IMR-90 (cell line): ENCODE data around the gene KNG1. TPM values are rescaled to one million over a fixed set of nuclear protein-coding genes. Genes with fewer than 3 reads are reported as not detected.

Experiments used
- ATAC-seq: fragments of 200-7000 bp; cut with Tn5 transposase; 2 replicates; pipeline ENCODE4 v1.9.1; 2020; ENCODE audit warnings: low read depth, mild to moderate bottlenecking, moderate library complexity
- BruUV-seq: library from RNA; stranded (reverse); fragments of 400-500 nt; replicated peaks from 2 replicates; lab custom pipeline; 2021; lab: Mats Ljungman, UMichigan
- CTCF ChIA-PET: fragments of 300-600 bp; formaldehyde crosslinking; extraction: SDS; loops from one replicate; lab custom pipeline; 2021; ENCODE audit warnings: antibody characterized with exemption; lab: Yijun Ruan, JAX
- POLR2A ChIA-PET: fragments of 300-600 bp; sonication (Branson Sonifier 250); formaldehyde crosslinking; loops from one replicate; lab custom pipeline; 2022; ENCODE audit warnings: antibody characterized with exemption; ENCODE audit not compliant: unreplicated experiment; lab: Charles Lee
- DNase-seq: peaks from one replicate; pipeline ENCODE4 v3.0.0; 2013
- H2AFZ ChIP-seq: replicated peaks from 2 replicates; pipeline ENCODE3; 2013; ENCODE audit warnings: low read length, mild to moderate bottlenecking; ENCODE audit not compliant: poor library complexity
- H2AK5ac ChIP-seq: 2 replicates; pipeline ENCODE4 v1.6.1; 2013; ENCODE audit warnings: low read depth, low read length, inconsistent platforms
- H2AK9ac ChIP-seq: replicated peaks from 2 replicates; pipeline ENCODE3; 2013; ENCODE audit warnings: mild to moderate bottlenecking, low read depth, low read length, moderate library complexity; ENCODE audit not compliant: poor library complexity
- H2BK120ac ChIP-seq: 2 replicates; pipeline ENCODE4 v1.6.1; 2013; ENCODE audit warnings: low read depth, low read length, inconsistent platforms
- H2BK15ac ChIP-seq: 3 replicates; pipeline ENCODE4 v1.6.1; 2013; ENCODE audit warnings: low read depth, low read length, inconsistent platforms
- H2BK20ac ChIP-seq: 2 replicates; pipeline ENCODE4 v1.6.1; 2013; ENCODE audit warnings: low read depth, mild to moderate bottlenecking, inconsistent platforms, low read length, moderate library complexity
- H2BK5ac ChIP-seq: 2 replicates; pipeline ENCODE4 v1.6.1; 2013; ENCODE audit warnings: mild to moderate bottlenecking, low read depth, low read length, inconsistent platforms; ENCODE audit not compliant: poor library complexity, severe bottlenecking
- H3K14ac ChIP-seq: replicated peaks from 2 replicates; pipeline ENCODE4 v1.6.1; 2013; ENCODE audit warnings: low read depth, low read length, inconsistent platforms
- H3K18ac ChIP-seq: 2 replicates; pipeline ENCODE4 v1.6.1; 2013; ENCODE audit warnings: low read depth, low read length, control low read depth
- H3K23ac ChIP-seq: 2 replicates; pipeline ENCODE4 v1.6.1; 2013; ENCODE audit warnings: low read depth, low read length, inconsistent platforms
- H3K27ac ChIP-seq: 2 replicates; pipeline ENCODE4 v1.5.1; 2013; ENCODE audit warnings: mild to moderate bottlenecking, control low read depth, low read length; ENCODE audit not compliant: insufficient read depth
- H3K27me3 ChIP-seq: 2 replicates; pipeline ENCODE4 v1.6.1; 2013; ENCODE audit warnings: low read length; ENCODE audit not compliant: control insufficient read depth, insufficient read depth
- H3K36me3 ChIP-seq: 2 replicates; pipeline ENCODE4 v1.6.1; 2013; ENCODE audit warnings: low read length, mixed read lengths; ENCODE audit not compliant: control insufficient read depth, insufficient read depth
- H3K4ac ChIP-seq: 2 replicates; pipeline ENCODE4 v1.6.1; 2013; ENCODE audit warnings: low read depth, low read length, inconsistent platforms
- H3K4me1 ChIP-seq: 2 replicates; pipeline ENCODE4 v1.6.1; 2013; ENCODE audit warnings: low read length, mixed read lengths; ENCODE audit not compliant: control insufficient read depth, insufficient read depth
- H3K4me2 ChIP-seq: 2 replicates; pipeline ENCODE4 v1.6.1; 2013; ENCODE audit warnings: low read depth, mild to moderate bottlenecking, control low read depth, low read length, moderate library complexity
- H3K4me3 ChIP-seq: 2 replicates; pipeline ENCODE4 v1.5.1; 2013; ENCODE audit warnings: low read depth, mild to moderate bottlenecking, control low read depth, low read length, moderate library complexity; ENCODE audit not compliant: insufficient read depth
- H3K56ac ChIP-seq: 2 replicates; pipeline ENCODE4 v1.6.1; 2013; ENCODE audit warnings: low read length, inconsistent platforms; ENCODE audit not compliant: insufficient read depth; ENCODE audit errors: extremely low read depth
- H3K79me1 ChIP-seq, 2 experiments: 2 replicates each; pipeline ENCODE4 v1.6.1; 2013; ENCODE audit warnings: low read length in 2 of 2, inconsistent platforms in 1 of 2, low read depth in 1 of 2
- H3K9ac ChIP-seq: 2 replicates; pipeline ENCODE4 v1.6.1; 2013; ENCODE audit warnings: low read depth, low read length, control low read depth
- H3K9me1 ChIP-seq: 2 replicates; pipeline ENCODE4 v1.6.1; 2013; ENCODE audit warnings: low read length, inconsistent platforms; ENCODE audit not compliant: insufficient read depth
- H3K9me3 ChIP-seq: 2 replicates; pipeline ENCODE4 v1.6.1; 2013; ENCODE audit warnings: low read length; ENCODE audit not compliant: control insufficient read depth, insufficient read depth
- H4K20me1 ChIP-seq: 2 replicates; pipeline ENCODE4 v1.6.1; 2013; ENCODE audit warnings: low read length, inconsistent platforms; ENCODE audit not compliant: insufficient read depth
- H4K5ac ChIP-seq: 2 replicates; pipeline ENCODE4 v1.6.1; 2013; ENCODE audit warnings: mild to moderate bottlenecking, low read depth, low read length, control low read depth
- H4K8ac ChIP-seq, 2 experiments: 2 replicates each; pipeline ENCODE4 v1.6.1; 2013; ENCODE audit warnings: low read depth in 2 of 2, low read length in 2 of 2, control low read depth in 1 of 2, inconsistent platforms in 1 of 2
- H4K91ac ChIP-seq: 2 replicates; pipeline ENCODE4 v1.6.1; 2013; ENCODE audit warnings: low read depth, low read length, inconsistent platforms; ENCODE audit not compliant: insufficient read depth
- BHLHE40 ChIP-seq: fragments of 150-350 bp; IDR thresholded peaks from 2 replicates; pipeline ENCODE4 v1.6.1; 2016; ENCODE audit warnings: mild to moderate bottlenecking, low read depth, low read length
- CHD1 ChIP-seq: IDR thresholded peaks from 2 replicates; pipeline ENCODE4 v1.6.1; 2012; ENCODE audit warnings: low read depth, low read length, improper control_type of control experiment
- MAFK ChIP-seq: IDR thresholded peaks from 2 replicates; pipeline ENCODE4 v1.6.1; 2012; ENCODE audit warnings: low read depth, low read length, improper control_type of control experiment
- MAZ ChIP-seq: IDR thresholded peaks from 2 replicates; pipeline ENCODE4 v1.6.1; 2012; ENCODE audit warnings: low read depth, mild to moderate bottlenecking, low read length, improper control_type of control experiment, moderate library complexity, borderline replicate concordance
- MXI1 ChIP-seq: IDR thresholded peaks from 2 replicates; pipeline ENCODE4 v1.6.1; 2012; ENCODE audit warnings: low read depth, mild to moderate bottlenecking, low read length, moderate library complexity, borderline replicate concordance
- SMC3 ChIP-seq: fragments of 150-350 bp; IDR thresholded peaks from 2 replicates; pipeline ENCODE4 v1.6.1; 2016; ENCODE audit warnings: low read depth, mild to moderate bottlenecking, antibody characterized with exemption, low read length, moderate library complexity
- WGBS, 2 experiments: methylation state at CpG; one replicate each; pipeline versions ENCODE4 v1.1.5 to v1.1.7; 2013; ENCODE audit warnings: missing lambda C conversion rate in 2 of 2; ENCODE audit not compliant: insufficient read length in 1 of 2; ENCODE audit errors: extremely low coverage in 2 of 2; 5-methylcytosine and 5-hydroxymethylcytosine counted together
- dilution Hi-C: fragments of 300-500 bp; cut with HindIII; formaldehyde crosslinking; loops from one replicate; pipeline ENCODE4 v1.14.3; 2018; ENCODE audit warnings: low sequenced_read_pairs; ENCODE audit not compliant: unreplicated experiment
- in situ Hi-C: fragments of 300-500 bp; cut with MboI; formaldehyde crosslinking; loops from 3 replicates; pipeline ENCODE4 v1.14.3; 2019; ENCODE audit warnings: low sequenced_read_pairs, inconsistent platforms, mixed read lengths
- intact Hi-C: fragments of 100-400 bp; cut with micrococcal nuclease; formaldehyde crosslinking; loops from 2 replicates; pipeline ENCODE4 v1.10.0; 2022
- polyA plus RNA-seq, 3 experiments: library from polyadenylated mRNA; depleted of rRNA; stranded (reverse); fragments of >200 nt; gene quantifications; 2 replicates each; pipeline ENCODE4 v1.2.3, GENCODE V29; 2012; ENCODE audit warnings: low replicate concordance in 1 of 3
- total RNA-seq: library from RNA; depleted of rRNA; stranded (reverse); fragments of >200 nt; gene quantifications from 2 replicates; pipeline ENCODE4 v1.2.3, GENCODE V29; 2012

The KNG1 gene
- total and polyA plus RNA-seq, 2 of the 4 experiments (the other 2 are of a cell fraction) = not detected

DNA sequence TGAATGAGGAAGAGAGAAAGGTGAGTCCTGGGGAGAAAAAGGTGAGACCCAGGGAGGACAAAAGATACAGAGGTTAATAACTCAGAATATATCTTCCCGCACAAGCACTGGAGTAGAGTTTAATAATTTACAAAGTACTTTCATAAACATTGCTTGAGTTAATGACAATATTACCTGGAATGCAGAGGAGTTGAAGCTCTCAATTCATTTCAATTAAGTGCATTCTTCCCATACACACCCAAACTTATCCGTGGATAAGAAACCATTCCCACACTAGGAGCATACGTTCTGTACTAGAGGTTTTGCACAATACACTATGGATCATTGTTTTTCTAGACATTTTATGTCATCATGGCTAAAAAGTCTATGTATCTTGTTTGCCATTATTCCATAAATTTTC, 23.3 kb upstream of the KNG1 start:
- Histone ChIP-seq H2BK15ac (no peak overlapping the region), H3K36me3 (no peaks in the 10 kb centered on the region), H3K4me3 (no peak overlapping the region), H4K20me1 (no peaks in the 10 kb centered on the region), H3K79me1 (no peaks in the 10 kb centered on the region), H4K8ac (no peak overlapping the region), H3K4me2 (no peak overlapping the region), H2BK20ac (no peak overlapping the region), H2BK120ac (no peak overlapping the region), H3K23ac (no peak overlapping the region), H3K4ac (no peak overlapping the region), H3K56ac (no peak overlapping the region), H2AFZ (no peak overlapping the region), H3K14ac (no peak overlapping the region), H2BK5ac (no peak overlapping the region), H3K9ac (no peak overlapping the region), H3K27me3 (peaks cover 13% of the 10 kb centered on the region), H4K91ac (no peak overlapping the region), H3K4me1 (no peaks in the 10 kb centered on the region), H3K9me3 (no peaks in the 10 kb centered on the region), H3K18ac (no peak overlapping the region), H3K27ac (no peak overlapping the region), H2AK5ac (no peak overlapping the region), H3K9me1 (no peaks in the 10 kb centered on the region), H4K5ac (no peak overlapping the region), H2AK9ac (no peak overlapping the region)
- DNase-seq (no peak), ATAC-seq (no peak)
- no CpG with 5 or more reads among the region's 3 CpGs for WGBS, 2 experiments
- intact Hi-C loops = no loop called here
- no TSS peak for BruUV-seq
- TF ChIP-seq MAZ (no peak), MAFK (no peak), MXI1 (no peak), BHLHE40 (no peak), CHD1 (no peak), SMC3 (no peak)
- CTCF ChIA-PET = interaction anchor here (0.6 to 1.0 kb wide), 2 partner anchors 25 to 50 kb away, joined by 4 read pairs; no protein-coding TSS in a partner anchor
- in situ Hi-C loops = no loop called here
- POLR2A ChIA-PET = no interaction called here
- dilution Hi-C loops = no loop called here
